DND-41 (cell line): Measurements from ENCODE around the gene AFF3.
A peak's percentile ranks its signal among the peaks of the same experiment; 100 is the strongest.
"Not testable (repeated sequence)": the region's sequence is repeated elsewhere in the genome, so short reads cannot be mapped to it uniquely, and the experiment has no call there.

Experiments used
- ATAC-seq: fragments of 200-7000 bp; cut with Tn5 transposase; 3 replicates; pipeline ENCODE4 v1.9.1; 2021; ENCODE audit warnings: low read depth; ENCODE audit not compliant: insufficient read depth
- DNase-seq: peaks from one replicate; pipeline ENCODE4 v3.0.0-alpha.2; 2020
- H2AFZ ChIP-seq: 2 replicates; pipeline ENCODE4 v1.6.0; 2012; ENCODE audit warnings: low read depth, low read length
- H3K27ac ChIP-seq: 2 replicates; pipeline ENCODE4 v1.5.1; 2012; ENCODE audit warnings: low read length, inconsistent platforms
- H3K27me3 ChIP-seq: fragments of 200-600 bp; sonication (generic); 2 replicates; pipeline ENCODE4 v1.6.0; 2012; ENCODE audit warnings: low read length, mild to moderate bottlenecking, inconsistent platforms; ENCODE audit not compliant: insufficient read depth, poor library complexity
- H3K36me3 ChIP-seq: 2 replicates; pipeline ENCODE4 v1.5.1; 2012; ENCODE audit warnings: low read length, inconsistent platforms; ENCODE audit not compliant: insufficient read depth
- H3K4me1 ChIP-seq: 2 replicates; pipeline ENCODE4 v1.5.1; 2012; ENCODE audit warnings: mild to moderate bottlenecking, low read length; ENCODE audit not compliant: insufficient read depth
- H3K4me2 ChIP-seq: 2 replicates; pipeline ENCODE4 v1.6.0; 2012; ENCODE audit warnings: mild to moderate bottlenecking, moderate library complexity, low read length, inconsistent platforms; ENCODE audit not compliant: insufficient read depth
- H3K4me3 ChIP-seq, 2 experiments: fragments of 200-600 bp in 1 of 2; shearing (Covaris generic) in 1 of 2; 2 replicates each; pipeline ENCODE4 v1.5.1; 2012 to 2016; ENCODE audit warnings: inconsistent platforms in 2 of 2, low read length in 2 of 2, mild to moderate bottlenecking in 2 of 2, low read depth in 1 of 2, moderate library complexity in 1 of 2
- H3K79me2 ChIP-seq: 2 replicates; pipeline ENCODE4 v1.6.0; 2012; ENCODE audit warnings: low read length, inconsistent platforms; ENCODE audit not compliant: insufficient read depth
- H3K9ac ChIP-seq: 2 replicates; pipeline ENCODE4 v1.6.0; 2012; ENCODE audit warnings: low read depth, mild to moderate bottlenecking, inconsistent platforms, low read length, moderate library complexity
- H3K9me3 ChIP-seq: 2 replicates; pipeline ENCODE4 v1.5.1; 2012; ENCODE audit warnings: low read length, moderate library complexity, mild to moderate bottlenecking, inconsistent platforms; ENCODE audit not compliant: insufficient read depth, severe bottlenecking
- H4K20me1 ChIP-seq: 2 replicates; pipeline ENCODE4 v1.6.0; 2012; ENCODE audit warnings: low read length; ENCODE audit not compliant: insufficient read depth
- EZH2 ChIP-seq: IDR thresholded peaks from 3 replicates; pipeline ENCODE4 v1.6.1; 2012; ENCODE audit warnings: borderline replicate concordance, low read depth, mild to moderate bottlenecking, moderate library complexity, low read length, inconsistent platforms; ENCODE audit not compliant: severe bottlenecking
- TF ChIP-seq, protein P1 (sequence below): IDR thresholded peaks from 2 replicates; pipeline ENCODE4 v1.5.1; 2012; ENCODE audit warnings: borderline replicate concordance, low read length, moderate library complexity, mild to moderate bottlenecking; ENCODE audit not compliant: poor library complexity, severe bottlenecking; ENCODE audit errors: extremely low read depth

Gene AFF3

DNA sequence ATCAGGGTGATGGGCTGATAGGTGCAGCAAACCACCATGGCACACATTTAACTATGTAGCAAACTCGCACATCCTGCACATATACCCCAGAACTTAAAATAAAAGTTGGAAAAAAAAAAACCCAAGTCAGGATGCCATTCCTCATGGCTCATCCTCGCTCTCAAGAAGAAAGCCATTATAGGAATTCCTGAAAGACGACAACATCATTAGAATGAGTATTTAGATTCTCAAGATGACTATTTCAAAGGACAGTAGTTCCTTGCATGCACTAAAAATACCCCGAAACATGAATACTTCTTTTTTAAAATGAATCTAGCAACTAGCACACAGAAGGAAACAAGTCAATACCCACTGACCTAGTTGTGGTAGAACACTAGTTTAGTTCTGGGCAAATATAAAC lies 366.8 kb downstream of the AFF3 start:
- Histone ChIP-seq H3K36me3 (no peaks in the 10 kb centered on the region), H3K27ac (no peak overlapping the region), H3K9ac (no peak overlapping the region), H3K4me3 (no peak overlapping the region), H3K79me2 (no peaks in the 10 kb centered on the region), H4K20me1 (no peaks in the 10 kb centered on the region), H3K4me2 (no peak overlapping the region), H3K9me3 (peaks cover 9% of the 10 kb centered on the region), H2AFZ (no peak overlapping the region), H3K27me3 (no peaks in the 10 kb centered on the region), H3K4me1 (no peaks in the 10 kb centered on the region)
- DNase-seq (no peak), ATAC-seq (no peak)
- TF ChIP-seq EZH2: no peak
- TF ChIP-seq, protein P1, sequence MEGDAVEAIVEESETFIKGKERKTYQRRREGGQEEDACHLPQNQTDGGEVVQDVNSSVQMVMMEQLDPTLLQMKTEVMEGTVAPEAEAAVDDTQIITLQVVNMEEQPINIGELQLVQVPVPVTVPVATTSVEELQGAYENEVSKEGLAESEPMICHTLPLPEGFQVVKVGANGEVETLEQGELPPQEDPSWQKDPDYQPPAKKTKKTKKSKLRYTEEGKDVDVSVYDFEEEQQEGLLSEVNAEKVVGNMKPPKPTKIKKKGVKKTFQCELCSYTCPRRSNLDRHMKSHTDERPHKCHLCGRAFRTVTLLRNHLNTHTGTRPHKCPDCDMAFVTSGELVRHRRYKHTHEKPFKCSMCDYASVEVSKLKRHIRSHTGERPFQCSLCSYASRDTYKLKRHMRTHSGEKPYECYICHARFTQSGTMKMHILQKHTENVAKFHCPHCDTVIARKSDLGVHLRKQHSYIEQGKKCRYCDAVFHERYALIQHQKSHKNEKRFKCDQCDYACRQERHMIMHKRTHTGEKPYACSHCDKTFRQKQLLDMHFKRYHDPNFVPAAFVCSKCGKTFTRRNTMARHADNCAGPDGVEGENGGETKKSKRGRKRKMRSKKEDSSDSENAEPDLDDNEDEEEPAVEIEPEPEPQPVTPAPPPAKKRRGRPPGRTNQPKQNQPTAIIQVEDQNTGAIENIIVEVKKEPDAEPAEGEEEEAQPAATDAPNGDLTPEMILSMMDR: no peak

GRCh38 chr2:99773642-99774041 lies 368.7 kb downstream of the AFF3 start:
- not testable (repeated sequence) for H3K4me2 ChIP-seq, H3K4me1 ChIP-seq, H3K9ac ChIP-seq, ATAC-seq, H3K27ac ChIP-seq, H3K9me3 ChIP-seq, DNase-seq, H3K27me3 ChIP-seq, H3K4me3 ChIP-seq, H2AFZ ChIP-seq, H3K79me2 ChIP-seq, H4K20me1 ChIP-seq, H3K36me3 ChIP-seq

DNA sequence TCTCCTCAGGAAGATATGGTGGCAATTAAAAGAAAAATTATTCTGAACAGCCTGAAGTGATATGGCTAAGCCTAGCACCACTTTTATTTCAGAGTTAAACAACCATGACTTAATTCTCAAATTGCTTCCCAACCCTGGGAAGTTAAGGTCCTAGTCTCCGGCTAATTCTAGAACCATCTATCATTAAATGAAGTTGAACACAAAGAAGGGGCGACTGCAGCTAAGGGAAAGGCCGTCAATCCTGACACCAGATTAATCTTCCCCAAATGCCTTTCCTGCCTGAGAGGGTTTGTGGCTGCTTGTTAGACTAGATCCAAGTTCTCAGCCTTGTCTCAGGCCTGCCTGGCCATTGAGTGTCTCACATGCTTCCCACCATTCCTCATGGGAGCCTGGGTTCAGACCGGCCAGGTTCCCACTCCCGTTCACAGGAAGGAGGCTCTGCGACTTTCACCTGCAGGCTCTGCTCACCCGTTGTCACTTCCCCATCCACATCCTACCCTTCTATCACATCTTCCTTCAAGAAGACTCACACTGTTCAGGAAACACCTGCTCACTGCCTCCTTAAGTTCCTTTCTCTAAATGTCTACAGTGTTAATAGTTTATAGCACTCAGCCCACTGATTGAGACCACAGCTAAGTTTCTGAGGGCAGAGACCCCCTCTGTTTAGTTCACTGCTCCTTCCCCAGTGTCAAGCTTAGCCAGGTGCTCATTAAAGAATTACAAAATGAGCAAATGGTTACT lies 369.6 kb downstream of the AFF3 start:
- H3K27me3 ChIP-seq: no peaks in the 10 kb centered on the region
- no peaks in the 10 kb centered on the region for H4K20me1 ChIP-seq
- no peak overlapping the region for H3K4me2 ChIP-seq
- DNase-seq: no peak
- no peaks in the 10 kb centered on the region for H3K4me1 ChIP-seq
- no peaks in the 10 kb centered on the region; the same call in 1 of the 2 replicates for H3K36me3 ChIP-seq
- H3K27ac ChIP-seq: no peak overlapping the region
- ATAC-seq: peak; percentile 40; the same call in 2 of the 3 replicates
- TF ChIP-seq, protein P1: no peak
- TF ChIP-seq EZH2: no peak
- H3K9ac ChIP-seq: no peak overlapping the region
- H3K79me2 ChIP-seq: no peaks in the 10 kb centered on the region
- H2AFZ ChIP-seq: no peak overlapping the region
- H3K9me3 ChIP-seq: no peaks in the 10 kb centered on the region
- H3K4me3 ChIP-seq: no peak overlapping the region

- H3K4me3 ChIP-seq: no peak overlapping the region
- no peaks in the 10 kb centered on the region for H3K4me1 ChIP-seq
These were observed 370.6 kb downstream of the AFF3 start for GRCh38 chr2:99771681-99772333.

More at GRCh38 chr2:99771681-99772333, 370.6 kb downstream of the AFF3 start:
- H4K20me1 ChIP-seq: no peaks in the 10 kb centered on the region
- TF ChIP-seq, protein P1: no peak
- no peak for TF ChIP-seq EZH2
- no peaks in the 10 kb centered on the region for H3K9me3 ChIP-seq
- no peak overlapping the region for H3K9ac ChIP-seq
- no peaks in the 10 kb centered on the region; the same call in 1 of the 2 replicates for H3K36me3 ChIP-seq
- ATAC-seq (no peak), DNase-seq (no peak)
- no peaks in the 10 kb centered on the region for H3K27me3 ChIP-seq
- no peak overlapping the region for H3K4me2 ChIP-seq
- H3K79me2 ChIP-seq: no peaks in the 10 kb centered on the region
- H3K27ac ChIP-seq: no peak overlapping the region
- no peak overlapping the region for H2AFZ ChIP-seq
